GM12874 (cell line): ENCODE measurements around the gene MZT1.

Experiments used
- TF ChIP-seq, protein P1 (sequence below): IDR thresholded peaks from 2 replicates; pipeline ENCODE4 v1.5.1; 2011; ENCODE audit warnings: low read depth, mild to moderate bottlenecking, control low read depth, low read length, moderate library complexity; ENCODE audit not compliant: insufficient read depth

Gene MZT1

DNA sequence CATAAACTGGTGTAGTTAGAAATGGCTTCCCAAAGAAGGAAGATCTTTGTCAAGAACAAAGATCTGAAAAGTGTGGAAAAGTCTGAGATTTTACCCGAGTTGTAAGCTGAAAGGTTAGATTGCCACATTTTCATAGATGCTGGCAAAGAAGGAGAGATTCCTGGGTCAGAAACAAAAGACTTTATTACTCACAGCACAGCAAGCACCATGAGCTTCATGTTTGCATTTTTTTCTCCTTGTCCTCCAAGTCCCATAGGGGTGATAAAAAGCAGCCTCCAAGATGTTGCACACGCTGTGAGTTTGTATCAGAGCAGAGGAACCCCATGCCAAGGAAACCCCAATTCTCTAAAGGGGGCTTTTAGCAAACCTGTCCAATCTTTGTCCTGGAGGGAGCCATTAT is 29.3 kb downstream of the MZT1 start:
- TF ChIP-seq, protein P1, sequence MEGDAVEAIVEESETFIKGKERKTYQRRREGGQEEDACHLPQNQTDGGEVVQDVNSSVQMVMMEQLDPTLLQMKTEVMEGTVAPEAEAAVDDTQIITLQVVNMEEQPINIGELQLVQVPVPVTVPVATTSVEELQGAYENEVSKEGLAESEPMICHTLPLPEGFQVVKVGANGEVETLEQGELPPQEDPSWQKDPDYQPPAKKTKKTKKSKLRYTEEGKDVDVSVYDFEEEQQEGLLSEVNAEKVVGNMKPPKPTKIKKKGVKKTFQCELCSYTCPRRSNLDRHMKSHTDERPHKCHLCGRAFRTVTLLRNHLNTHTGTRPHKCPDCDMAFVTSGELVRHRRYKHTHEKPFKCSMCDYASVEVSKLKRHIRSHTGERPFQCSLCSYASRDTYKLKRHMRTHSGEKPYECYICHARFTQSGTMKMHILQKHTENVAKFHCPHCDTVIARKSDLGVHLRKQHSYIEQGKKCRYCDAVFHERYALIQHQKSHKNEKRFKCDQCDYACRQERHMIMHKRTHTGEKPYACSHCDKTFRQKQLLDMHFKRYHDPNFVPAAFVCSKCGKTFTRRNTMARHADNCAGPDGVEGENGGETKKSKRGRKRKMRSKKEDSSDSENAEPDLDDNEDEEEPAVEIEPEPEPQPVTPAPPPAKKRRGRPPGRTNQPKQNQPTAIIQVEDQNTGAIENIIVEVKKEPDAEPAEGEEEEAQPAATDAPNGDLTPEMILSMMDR: no peak

DNA sequence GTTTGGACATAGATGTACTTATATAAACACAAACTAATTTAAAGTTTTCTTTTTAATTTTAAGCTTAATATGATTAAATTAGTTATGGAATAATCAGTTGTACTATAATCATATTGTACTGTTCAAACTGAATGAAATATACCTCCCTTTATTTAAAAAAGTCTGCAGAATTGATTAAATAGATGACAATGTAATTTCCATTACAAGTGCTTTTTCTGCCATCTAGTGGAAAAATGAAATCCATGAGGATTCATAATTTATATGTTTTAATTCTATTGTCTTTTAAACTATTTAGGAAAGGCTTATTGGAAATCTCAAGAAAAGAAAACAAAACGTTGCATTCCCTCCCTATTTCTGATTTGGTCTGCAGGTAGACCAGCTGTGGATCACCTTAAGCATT is 30.9 kb downstream of the MZT1 start:
- TF ChIP-seq, protein P1: no peak

DNA sequence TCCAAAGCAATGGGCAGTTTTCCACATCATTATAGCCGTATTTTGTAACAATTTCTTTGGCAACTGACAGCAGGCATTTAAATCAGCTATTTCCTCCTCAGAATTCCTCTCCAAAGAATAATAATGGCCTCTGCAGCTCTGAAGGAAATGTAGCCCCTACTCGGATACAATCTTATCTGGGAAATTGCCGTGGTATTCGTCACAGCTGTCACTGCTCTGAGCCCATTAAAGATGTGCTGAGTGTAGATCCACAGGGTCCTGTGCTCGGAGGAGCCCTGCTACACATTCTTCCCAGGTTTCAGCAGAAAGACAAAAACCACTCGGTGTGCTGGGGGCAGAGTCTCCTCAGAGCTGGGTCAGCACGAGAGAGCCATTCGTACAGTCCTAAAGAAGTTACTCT is 33.1 kb downstream of the MZT1 start:
- TF ChIP-seq, protein P1: no peak

DNA sequence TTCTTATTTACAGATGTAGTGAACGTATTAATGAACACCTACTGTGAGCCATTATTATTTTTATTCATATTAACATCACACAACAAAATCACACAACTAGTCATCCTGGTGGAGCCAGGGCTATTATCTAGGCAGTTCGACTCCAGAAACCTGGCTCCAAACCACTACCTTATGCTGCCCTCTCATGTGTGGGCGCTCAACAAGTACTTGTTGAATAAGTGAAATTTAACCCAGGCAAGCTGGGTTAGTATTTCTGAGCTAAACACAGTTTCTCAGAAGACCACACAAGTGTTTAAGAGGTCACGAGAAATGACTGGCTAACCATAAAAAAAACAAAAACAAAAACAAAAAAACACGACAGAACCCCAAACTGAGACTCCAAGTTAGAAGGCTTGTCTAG is 33.6 kb downstream of the MZT1 start:
- TF ChIP-seq, protein P1: no peak

DNA sequence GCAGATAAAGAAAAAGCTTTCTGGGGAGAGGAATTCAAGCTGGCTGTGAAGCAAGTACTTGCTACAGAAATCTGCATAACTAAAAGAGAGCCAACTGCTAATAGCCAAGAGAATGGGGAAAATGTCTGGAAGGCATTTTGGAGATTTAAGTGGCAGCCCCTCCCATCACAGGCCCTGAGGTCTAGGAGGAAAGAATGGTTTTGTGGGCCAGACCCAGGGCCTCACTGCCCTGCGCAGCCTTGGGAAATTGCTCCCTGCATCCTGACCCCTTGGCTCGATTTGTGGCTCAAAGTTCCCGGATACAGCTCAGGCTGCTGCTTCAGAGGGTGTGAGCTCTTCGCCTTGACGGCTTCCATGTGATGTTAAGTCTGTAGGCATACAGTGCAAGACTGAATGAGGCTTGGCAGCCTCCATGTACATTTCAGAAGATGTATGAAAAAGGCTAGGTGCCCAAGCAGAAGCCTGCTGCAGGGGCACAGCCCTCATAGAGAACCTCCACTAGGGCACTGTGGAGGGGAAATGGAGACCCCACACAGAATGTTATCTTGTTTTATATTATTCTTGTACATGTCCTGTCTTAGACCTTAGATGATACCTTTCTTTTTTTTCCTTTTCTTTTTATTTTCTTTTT is 34.4 kb downstream of the MZT1 start:
- TF ChIP-seq, protein P1: no peak

DNA sequence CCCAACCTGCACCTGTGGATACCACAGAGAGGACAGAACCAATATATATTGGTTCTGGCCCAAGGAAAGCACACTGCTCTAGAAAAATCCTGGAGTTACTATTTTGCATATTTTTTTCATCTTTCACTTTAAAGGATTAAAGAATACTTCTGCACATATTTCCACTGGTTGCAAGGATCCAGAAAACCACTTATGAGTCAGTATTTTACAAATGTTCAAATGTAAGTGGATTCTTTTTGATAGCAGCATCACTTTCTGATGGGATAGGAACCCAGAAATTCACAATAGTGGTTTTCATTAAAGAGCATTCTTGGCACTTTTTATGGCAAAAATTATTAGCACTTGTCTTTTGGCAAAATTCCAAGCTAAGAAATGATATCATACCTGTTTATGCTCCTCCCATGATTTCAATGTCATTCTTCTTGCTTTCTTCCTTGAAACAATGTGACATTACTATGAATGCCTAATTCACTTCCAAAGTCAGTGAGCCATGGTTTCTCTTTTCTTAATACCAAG is 38.2 kb downstream of the MZT1 start:
- TF ChIP-seq, protein P1: no peak

DNA sequence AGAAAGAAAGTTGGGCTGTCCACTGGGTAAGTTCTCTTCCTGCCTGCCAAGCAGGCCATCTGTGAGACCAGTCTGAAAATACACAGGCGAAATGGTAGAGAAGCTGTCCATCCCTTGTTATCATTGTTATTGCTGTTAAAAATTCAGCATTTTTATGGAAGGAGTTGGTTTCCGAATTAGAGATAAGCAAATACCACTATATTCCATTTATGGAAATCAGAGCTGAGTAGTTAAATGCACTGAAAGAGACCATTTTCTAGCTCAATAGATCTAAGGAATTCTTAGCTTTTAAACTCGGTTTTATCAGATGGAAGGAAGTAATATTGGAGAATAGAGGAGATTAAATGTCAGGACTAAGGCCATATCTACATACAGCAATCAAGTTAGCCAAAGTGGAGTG is 40.7 kb downstream of the MZT1 start:
- TF ChIP-seq, protein P1: no peak
